ENCODE data around the gene GNG3.
A peak's percentile ranks its signal among the peaks of the same experiment; 100 is the strongest.
"Not testable (repeated sequence)": the region's sequence is repeated elsewhere in the genome, so short reads cannot be mapped to it uniquely, and the experiment has no call there.

GNG3 gene

GRCh38 chr11:62688491-62688890 is 19.0 kb upstream of the GNG3 start:
- no peak for DNase-seq

DNA sequence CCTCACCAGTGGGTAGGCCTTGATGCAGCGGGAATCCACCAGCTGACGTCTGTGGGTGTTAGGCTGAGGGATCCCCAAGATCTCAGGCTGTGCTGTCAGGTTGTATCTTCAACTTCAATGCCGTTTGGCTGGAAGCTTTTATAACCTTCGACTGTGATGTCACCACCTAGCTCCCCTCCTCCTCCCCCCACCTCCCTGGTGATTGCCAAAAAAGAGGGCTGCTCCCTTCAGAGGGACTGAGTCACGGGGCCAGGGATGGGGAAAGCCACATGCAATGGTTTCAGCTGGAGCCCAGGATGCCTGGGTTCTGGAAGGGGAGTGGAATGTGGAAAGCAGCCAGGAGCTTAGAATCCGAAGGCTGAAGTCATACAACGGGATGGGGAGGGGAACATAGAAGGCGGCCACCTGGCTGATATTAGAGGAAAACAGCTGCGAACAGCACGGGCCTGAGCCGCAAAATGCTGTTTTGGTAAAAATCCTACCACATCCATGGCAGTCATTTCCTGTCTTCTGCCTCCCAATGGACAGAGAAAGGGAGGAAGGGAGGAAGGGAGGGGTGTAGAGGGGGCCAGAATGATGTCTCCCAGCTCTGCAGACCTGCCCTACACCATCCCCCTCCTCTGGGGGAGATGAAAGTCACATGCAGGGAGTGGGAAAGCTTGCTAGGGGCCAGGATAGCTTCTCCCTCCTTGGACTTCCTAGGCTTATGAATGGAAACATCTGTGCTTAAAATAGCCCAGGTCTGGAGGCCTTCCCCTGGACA is 17.9 kb upstream of the GNG3 start, which contains the start of gene LRRN4CL:
Gene LRRN4CL, minus strand, starts transcription at position 110 of the 763 bp plus-strand sequence. CDS start 1,022 bp downstream, outside the sequence.
- DNase-seq: no peak

- DNase-seq: not testable (repeated sequence)
Observed at GRCh38 chr11:62693624-62694023, 13.9 kb upstream of the GNG3 start.

DNA sequence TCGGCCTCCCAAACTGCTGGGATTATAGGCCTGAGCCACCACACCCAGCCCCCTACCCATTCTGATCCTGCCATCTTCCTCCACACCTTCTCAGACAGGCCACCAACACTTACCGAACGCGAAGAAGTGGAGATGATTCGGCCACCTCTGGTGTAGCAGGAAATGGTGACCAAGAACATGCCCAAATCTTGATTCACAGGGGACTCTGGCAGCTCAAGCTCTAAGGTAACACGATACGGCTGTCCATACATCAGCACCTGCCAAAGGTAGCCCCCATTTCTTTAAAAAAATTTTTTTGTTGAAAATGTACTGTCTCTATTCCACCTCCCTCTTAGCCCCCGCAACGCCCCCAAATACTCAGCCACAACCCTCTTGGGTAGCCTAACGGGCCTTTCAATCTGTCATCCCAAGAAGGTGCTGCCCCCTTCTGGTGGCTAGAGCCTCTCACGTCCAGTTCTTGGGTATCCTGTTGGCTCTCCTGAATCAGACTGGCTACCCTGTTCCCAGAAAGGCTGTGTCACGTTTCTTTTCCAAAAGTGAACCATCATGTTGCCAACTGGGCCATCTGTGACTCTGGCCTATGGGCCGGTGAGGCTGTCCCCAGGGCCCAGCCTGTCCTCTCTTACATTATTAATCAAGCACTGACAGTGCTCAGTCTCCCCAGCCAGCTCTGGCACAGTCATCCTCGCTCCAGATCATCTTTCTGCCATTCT is 12.9 kb upstream of the GNG3 start:
- DNase-seq: peak; percentile 89

- no peak for DNase-seq
Observed at GRCh38 chr11:62702246-62702645, 5.2 kb upstream of the GNG3 start.

DNA sequence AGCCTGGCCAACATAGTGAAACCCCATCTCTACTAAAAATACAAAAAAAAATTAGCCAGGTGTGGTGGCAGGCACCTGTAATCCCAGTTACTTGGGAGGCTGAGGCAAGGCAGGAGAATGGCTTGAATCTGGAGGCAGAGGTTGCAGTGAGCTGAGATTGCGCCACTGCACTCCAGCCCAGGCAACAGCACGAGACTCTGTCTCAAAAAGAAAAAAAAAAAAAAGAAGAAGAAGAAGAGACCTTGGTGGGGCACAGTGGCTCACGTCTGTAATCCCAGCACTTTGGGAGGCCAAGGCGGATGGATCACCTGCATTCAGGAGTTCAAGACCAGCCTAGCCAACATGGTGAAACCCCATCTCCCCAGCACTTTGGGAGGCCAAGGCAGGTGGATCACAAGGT is 3.6 kb upstream of the GNG3 start:
- not testable (repeated sequence) for DNase-seq

DNA sequence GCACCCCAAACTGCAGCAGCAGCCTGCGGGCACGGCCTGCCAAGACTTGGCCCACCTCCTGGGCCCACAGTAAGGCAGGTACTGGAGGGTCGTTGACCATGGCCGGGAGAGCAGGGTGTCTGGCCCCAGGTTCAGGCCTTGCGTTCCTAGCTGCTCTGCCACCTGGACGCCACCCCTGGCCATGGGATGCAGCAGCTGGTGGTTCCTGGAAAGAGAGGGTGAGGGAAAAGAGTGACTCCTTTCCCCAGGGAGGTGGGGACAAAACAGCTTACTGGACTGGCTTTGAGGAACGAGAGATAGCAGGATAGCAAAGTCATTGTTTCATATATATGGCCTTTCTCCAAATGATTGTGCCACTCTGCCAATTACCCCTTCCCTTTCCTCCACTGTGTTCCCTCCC is 2.1 kb upstream of the GNG3 start:
- DNase-seq: no peak

DNA sequence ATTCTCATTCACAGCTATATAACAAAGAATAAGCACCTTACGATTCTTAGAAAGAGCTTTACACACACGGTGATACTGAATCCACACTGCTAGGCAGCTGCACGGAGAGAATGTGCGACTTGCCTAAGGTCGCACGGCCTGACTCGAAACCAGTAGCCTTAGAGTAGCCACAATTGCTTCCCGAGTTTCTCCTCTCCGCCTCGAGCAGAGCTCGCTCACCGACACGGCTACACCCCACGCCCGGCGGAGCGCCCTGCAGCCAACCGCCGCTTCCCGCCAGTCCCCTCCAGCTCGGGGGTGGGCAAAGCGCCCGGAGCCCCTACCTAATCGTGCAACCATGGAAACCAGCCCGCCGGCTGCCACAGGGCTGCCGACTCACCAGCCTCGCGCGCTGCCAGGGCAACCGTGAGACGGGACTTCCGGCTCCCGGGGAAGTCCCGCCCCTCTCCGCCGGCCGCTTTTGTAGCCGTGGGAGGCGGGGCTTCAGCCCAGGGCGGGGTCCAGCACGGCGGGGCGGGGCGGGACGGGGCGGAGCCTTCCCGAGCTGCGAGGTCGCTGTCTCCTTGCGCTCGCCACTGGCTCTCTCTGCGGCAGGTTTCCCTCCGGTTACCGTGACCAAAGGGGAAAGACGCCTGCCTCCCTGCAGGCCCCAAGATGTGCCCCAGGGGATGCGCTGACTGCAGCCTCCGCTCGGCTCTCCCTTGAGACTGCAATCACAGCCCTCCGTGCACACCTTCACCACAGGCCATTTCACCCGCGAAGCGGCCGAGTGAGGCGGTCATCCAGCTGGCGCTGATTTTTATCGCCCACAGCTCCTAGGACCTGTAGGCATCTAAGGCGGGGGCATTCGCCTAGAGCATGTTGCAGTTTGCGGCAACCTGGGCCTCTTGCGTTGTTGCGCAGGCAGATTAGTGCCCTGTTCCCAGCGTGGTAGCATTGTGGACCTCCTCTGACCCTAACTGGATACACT is 1.3 kb upstream of the GNG3 start:
- peak; percentile 97 for DNase-seq

- DNase-seq: no peak
Observed at GRCh38 chr11:62706850-62707247, 627 bp upstream of the GNG3 start.

DNA sequence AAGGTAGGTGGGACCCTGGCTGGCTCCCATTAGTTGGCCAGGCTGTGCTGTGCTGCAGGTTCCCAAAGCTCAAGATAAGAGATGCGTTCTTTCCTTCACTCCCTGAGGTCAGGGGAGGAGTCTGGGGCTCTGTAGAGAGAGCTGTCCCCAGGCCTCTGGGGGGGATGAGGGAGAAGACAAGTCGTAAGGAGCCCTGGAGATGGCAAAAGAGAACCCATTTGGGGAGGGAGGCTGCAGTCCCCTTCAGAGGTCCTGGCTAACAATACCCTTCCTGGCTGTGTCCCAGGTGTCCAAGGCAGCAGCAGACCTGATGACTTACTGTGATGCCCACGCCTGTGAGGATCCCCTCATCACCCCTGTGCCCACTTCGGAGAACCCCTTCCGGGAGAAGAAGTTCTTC is 916 bp downstream of the GNG3 start:
- DNase-seq: peak; percentile 64

- no peak for DNase-seq
Observed at GRCh38 chr11:62708793-62709192, 1.3 kb downstream of the GNG3 start.

DNA sequence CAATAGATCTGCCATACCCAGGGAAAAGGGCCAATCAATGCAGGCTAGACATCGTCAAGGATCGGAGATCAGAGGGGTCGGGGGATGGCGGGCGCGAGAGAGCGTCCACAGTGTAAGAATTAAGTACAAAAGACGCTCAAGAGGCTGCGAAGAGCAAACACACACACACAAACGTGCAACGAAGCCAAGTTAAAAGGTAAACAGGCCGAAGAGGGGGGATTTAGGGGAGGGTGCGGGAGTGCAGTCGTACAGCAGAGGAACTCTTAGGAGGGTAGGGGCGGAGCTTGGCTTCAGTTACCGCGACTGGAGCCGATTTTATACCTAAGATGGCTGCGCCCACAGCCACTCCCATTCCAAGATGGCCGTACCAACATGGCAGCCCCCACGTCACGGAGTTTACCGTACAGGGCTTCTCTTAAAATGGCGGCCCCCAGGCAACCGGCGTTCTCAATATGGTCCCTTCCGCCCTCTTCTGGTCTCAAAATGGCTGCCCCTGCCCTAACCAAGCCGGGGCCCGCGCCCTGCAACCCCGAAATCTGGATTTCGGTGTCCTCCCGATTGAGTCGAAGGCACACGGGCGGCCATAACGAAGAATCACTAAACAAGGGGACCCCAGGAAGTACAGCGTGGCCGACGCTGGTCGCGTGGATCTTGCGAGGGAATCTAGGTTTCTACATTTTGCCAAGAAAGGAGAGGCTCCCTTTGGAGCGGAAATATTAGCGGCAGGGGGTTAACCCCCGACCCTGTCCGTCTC is 1.9 kb downstream of the GNG3 start:
- peak; percentile 95 for DNase-seq

GRCh38 chr11:62710001-62710345 is 2.5 kb downstream of the GNG3 start:
- DNase-seq: no peak

- no peak for DNase-seq
Observed at GRCh38 chr11:62712276-62712812, 4.9 kb downstream of the GNG3 start.

GRCh38 chr11:62712861-62713260 is 5.4 kb downstream of the GNG3 start:
- DNase-seq: no peak

GRCh38 chr11:62713343-62713742 is 5.9 kb downstream of the GNG3 start:
- no peak for DNase-seq

- DNase-seq: no peak
Observed at GRCh38 chr11:62715150-62716130, 8.0 kb downstream of the GNG3 start.

- DNase-seq: no peak
Observed at GRCh38 chr11:62716206-62716605, 8.7 kb downstream of the GNG3 start.

GRCh38 chr11:62716816-62717215 is 9.3 kb downstream of the GNG3 start:
- DNase-seq: no peak

DNA sequence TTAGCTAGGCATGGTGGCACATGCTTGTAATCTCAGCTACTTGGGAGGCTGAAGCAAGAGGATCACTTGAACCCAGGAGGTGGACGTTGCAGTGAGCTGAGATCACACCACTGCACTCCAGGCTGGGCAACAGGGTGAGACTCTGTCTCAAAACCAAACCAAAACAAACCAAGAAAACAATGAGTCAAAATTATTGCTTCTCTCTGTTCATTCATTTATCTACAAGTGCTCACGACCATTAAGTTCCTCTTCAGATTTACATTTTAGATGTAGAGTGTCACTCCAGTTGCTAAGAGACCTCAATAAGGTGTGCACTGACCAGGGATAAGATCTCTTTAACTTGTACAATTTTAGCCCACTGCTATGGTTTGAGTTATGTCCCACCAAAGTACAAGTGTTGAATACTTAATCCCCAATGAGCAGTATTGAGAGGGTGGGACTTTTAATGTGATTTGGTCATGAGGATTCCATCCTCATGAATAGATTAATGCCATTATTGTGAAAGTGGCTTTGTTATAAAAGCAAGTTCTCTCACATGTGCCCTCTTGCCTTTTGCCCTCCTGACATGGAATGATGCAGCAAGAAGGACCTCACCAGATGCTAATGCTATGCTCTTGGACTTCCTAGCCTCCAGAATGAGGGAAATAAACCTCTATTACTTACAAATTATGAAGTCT is 12.0 kb downstream of the GNG3 start:
- no peak for DNase-seq

Measured in activated CD8-positive, alpha-beta memory T cell treated with anti-CD3 and anti-CD28 coated beads for 24 hours (primary cell).